HG02981 (cell line): ENCODE measurements around the gene TMCC2.
A peak's percentile ranks its signal among the peaks of the same experiment; 100 is the strongest.
"Not testable (repeated sequence)": the region's sequence is repeated elsewhere in the genome, so short reads cannot be mapped to it uniquely, and the experiment has no call there.

ENCODE experiments used
- ATAC-seq: cut with Tn5 transposase; IDR thresholded peaks from one replicate; pipeline ENCODE4 v1.9.1; 2021; ENCODE audit warnings: mild to moderate bottlenecking, moderate library complexity; ENCODE audit not compliant: unreplicated experiment

The TMCC2 gene

DNA sequence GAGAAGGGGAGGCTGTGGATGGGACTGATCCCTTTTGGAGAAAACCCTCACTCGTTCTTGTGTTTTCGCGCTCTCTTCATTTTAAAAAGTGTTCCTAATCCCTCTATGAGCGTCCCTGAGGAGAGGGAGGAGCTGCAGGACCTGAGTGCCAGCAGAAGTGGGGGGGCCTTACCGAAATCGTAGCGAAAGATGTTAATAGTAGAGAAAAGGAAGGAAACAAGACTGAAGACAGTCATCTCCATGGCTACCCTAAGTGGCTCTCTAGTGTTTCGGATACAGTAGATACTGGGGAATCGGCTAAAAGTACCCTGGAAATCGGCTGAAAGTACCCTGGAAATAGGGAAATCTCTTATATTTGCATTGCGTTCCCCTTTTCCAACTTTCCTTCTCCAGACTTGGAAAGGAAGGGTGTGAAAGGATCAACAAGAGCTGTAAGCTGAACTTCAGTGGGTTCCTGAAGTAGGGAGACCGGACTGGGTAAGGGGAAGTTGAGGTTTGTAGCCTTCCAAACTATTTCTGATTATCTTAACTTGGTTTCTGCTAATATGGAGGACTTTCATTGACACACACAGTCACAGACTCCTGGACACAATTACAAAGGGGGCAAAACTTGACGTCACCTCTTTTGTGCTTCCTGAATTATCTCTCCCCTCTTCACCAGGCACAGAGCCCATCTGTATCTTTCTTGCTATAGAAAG is 15.8 kb upstream of the TMCC2 start:
- peak; percentile 42 for ATAC-seq

DNA sequence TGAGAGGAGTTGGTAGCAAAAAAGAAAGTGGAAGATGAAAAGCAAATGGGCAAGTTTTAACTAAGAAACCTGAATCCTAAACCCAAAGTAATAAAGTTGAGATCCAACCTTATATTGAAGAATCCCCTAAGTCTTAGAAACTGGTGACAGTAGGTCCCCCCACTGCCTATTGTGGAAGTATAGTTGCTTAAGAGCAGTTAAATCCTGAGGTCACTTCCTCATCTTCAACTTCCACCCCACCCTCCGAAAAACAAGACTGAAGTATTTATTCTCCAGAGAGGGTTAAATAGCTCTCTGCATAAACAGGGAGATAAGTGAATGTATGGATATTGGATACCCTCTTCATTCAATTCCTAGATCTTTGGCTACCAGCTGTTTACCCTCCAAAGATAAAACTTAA is 13.0 kb upstream of the TMCC2 start:
- no peak for ATAC-seq

DNA sequence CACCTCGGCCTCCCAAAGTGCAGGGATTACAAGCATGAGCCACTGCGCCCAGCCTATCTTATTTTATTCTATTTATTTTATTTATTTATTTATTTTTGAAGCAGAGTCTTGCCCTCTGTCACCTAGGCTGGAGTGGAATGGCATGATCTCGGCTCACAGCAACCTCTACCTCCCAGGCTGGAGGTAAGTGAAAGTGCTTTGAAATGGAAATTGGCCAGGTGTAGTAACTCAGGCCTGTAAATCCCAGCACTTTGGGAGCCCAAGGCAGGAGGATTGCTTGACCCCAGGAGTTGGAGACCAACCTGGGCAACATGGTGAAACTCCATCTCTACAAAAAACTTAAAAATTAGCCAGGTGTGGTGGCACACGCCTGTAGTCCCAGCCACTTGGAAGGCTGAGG is 11.2 kb upstream of the TMCC2 start:
- ATAC-seq = no peak

DNA sequence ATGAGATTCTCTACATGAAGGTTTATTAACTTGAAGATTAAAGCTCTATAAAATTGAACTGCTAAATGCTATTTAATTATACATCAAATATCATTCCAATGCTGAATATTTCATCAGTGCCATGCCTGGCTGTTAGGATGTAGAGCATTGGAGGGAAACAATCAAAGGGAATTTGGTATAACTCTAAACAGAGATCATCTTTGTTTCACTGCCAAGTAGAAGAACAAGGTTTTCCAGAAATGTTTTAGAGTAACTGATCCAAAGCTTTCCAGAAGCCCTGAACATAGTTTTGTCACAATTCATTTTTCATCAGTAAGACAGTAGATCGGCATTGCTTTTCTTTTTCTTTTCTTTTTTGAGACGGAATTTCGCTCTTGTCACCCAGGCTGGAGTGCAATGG is 10.3 kb upstream of the TMCC2 start:
- ATAC-seq = no peak

DNA sequence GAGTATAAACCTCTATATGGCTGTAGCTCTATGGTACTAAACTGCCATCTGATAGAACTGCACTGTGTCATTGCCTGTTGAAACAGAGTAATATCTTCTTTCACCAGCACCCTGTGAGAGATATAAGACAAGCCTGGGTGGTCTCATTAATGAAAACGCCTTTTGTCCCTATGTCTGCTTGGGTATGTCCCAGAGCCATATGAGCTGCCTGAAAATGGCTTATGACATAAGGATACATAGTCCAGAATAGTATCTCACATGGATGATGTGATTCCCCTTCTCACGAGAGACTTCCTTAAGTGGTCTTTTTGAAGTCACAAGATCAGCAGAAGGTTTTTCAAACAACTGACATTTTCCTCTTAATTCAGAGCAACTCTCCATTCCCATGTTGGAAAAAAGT is 7.3 kb upstream of the TMCC2 start:
- no peak for ATAC-seq

DNA sequence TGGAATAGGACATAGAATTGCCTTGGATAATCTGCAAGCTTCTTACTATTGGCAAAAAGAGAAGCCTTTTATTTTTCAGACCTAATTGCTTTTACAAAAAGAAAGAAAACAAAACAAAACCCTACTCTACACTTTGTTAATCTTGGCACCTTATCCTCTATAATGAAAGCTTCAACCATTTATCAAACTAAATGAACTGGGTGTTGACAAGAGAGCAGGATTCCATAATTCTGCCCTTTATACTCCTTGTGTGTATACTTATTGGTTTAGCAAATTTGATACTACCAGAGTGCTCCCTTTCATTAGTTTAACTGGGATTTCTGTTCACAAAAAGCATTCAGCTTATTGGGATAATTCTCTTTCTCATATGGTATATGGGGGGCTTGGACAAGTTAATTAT is 3.0 kb upstream of the TMCC2 start:
- ATAC-seq = no peak

DNA sequence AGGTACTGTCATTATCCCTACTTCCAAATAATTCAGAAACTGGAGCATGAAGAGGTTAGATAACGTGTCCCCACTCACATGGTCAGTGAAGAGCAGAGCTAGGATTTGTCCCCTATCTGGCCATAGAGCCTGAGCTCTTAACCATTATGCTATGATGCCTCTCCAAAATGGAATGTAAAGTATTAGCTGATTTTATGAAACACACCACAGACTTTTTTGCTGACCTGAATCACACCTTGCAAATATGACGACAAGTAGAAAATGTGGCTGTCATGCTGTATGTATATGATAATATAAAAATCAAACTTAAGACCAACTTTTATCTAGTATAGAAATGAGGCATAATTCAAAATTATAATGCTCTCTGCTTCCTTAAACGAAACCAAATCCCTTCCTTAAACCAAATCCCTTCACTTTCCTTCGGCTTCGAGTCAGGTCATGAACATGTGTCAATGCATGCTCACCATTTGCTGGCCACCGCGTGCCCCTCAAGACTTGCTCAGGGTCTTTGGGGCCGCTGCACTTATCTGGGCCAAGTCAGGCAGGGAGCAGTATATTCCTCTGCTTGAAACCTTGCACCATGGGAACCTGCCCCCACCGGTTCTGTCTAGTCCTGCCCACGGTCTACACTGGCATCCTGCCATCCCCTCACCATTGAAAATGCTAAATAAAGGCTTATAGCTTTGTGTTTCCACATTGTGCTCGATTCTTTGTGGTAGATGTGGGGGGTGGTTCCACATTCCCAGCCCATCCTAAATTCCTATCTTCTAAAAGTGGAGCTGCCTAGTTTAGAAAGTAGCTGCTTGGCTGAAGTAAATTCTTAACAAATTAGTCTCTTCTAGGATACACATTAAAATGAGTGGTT is 1.6 kb upstream of the TMCC2 start:
- no peak for ATAC-seq

DNA sequence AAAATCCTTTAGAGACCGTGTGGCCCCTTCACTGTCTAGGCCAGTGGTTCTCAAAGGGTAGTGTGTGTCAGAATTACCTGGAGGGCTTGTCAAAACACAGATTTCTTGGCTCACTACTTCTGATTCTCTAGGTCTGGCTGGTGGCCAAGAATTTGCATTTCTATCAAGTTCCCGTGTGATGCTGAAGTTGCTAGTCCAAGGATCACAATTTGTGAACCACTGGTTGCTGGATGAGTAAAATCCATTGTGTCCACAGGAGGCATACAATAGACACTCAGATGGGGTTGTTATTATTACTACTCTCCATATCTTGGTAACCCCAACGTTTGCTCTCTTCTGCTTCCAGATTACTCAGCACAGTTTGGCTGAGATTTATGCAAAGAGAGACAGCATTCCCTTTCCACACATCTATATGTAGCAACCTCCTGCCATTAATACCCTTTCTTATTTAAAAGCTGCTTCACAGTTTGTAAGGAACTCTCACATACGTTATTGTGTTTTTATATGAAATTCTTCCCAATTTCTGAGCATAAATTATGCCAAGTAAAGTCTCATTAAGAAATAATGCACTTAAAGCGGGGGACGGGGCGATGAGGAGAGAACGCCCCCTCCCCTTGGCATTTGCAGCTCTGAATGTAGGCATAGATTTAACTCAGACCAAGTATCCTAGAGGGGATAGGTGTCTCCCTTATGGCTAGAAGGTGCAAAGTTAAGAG is 720 bp upstream of the TMCC2 start:
- no peak for ATAC-seq

DNA sequence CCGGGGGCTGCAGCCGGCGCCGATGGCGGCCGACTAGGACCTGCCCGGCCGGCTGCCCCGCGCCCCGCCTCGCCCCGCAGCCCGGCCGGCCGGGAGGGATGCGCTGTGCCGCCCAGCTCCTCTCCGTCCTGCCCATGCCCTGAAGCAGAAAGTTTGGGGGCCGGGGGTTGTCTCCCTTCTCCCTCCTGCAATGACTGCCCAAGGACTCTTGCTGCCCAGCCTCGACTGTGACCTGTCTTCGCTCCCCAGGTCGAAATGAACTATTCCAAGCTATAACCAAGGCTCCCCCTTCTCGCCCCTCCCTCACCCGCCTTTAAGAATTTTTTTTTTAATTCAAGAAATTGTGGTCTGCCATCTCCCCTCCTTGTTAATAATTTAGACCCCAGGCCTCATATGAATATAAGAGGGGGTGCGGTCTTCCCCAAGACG is 361 bp downstream of the TMCC2 start:
- peak; percentile 9 for ATAC-seq

DNA sequence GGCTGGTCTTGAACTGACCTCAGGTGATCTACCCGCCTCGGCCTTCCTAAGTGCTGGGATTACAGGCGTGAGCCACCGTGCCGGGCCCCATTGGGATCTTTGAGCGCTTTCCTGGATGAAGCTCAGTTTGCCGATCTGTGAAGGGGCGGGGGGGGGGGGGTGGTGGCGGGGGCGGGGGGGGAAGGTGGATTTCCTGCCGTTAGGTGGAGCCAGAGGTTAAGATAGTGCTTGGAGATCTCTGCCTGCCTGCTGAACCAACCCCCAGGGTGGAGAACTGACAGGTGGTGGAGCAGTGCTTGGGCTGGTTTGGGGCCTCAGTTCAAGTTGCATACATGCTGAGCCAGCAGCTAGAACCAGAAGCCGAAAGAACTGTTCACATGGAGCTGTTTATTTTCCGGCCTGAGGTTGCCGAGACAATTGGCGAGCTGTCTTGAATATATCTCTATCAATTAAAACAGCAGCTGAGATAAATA is 1.7 kb downstream of the TMCC2 start:
- ATAC-seq = no peak

DNA sequence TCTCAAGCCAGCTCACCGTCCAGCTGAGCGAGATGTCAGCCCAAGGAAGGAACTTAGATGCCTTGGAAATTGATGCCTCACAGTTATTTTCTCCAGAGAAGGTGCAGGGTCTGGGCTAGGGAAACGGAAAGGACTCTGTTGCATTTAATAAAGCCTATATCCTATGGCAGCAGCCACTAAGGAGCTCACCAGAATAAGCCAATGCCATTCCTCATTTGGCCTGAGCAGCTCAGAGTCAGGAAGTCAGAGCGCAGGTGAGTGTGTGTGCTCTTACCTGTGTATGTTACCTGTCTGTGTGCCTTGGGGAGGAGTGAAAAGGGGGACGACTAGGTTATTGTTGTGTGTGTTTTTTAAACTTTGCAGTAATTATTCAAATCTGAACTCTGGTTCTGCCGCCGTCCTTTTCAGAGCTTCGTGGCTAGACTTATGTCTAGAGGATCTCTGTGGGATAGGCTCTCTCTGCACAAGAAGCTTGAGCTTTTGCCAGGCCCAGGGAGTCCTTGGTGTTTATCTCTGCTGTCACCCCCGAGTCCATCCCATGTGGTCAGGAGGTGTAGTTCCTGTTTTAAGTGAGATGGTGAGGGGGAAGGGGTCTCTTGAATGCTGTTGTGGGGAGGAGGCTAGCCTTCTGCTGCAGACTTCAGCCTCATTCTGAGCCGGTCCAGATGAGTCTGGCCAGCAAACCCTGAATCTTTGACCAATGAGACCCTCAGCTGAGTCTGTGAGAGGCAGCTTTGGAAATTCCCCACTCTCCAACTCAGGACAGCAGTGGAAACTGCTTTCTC is 2.4 kb downstream of the TMCC2 start:
- ATAC-seq = no peak

DNA sequence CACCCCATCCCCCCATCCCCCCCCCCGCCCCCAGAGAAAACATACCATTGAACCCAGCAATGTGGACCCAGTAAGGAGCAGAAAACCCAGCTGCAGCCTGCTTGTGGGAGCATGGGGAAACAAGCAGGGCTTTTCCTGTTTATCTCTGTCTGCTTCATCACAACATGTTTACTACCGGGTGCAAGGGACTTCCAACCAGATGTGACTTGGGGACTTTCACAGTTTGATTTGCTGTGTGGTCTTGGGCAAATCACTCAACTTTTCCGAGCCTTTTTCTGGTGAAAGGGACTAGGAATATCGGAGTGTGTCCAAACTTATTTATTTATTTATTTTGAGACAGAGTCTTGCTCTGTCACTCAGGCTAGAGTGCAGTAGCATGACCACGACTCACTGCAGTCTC is 3.2 kb downstream of the TMCC2 start:
- no peak for ATAC-seq

DNA sequence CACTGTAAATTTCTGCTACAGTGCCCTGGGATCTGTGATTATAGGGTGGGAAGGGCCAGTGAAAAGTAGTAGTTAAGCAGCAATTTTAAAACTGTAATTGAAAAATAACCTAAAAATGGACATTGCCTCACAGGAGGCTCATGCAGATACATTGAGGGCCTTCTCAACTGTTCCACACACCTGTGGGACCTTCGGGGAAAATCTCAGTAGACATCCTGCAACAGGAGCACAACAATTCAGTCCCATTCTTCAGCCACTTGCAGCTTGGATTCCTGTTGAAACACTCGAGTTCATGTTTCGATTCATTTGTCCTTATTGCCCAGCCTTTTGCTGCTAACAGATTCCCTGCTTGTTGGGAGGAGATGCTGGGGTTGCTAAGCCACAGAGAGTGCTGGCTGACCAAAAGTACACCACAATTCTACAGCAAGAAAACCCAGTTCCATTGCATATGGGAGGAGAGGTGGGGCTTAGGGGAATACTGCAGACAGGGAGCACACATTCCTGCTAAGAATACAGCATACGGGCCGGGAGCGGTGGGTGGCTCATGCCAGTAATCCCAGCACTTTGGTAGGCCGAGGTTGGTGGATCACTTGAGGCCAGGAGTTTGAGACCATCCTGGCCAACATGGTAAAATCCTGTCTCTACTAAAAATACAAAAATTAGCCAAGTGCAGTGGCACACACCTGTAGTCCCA is 4.5 kb downstream of the TMCC2 start:
- no peak for ATAC-seq

DNA sequence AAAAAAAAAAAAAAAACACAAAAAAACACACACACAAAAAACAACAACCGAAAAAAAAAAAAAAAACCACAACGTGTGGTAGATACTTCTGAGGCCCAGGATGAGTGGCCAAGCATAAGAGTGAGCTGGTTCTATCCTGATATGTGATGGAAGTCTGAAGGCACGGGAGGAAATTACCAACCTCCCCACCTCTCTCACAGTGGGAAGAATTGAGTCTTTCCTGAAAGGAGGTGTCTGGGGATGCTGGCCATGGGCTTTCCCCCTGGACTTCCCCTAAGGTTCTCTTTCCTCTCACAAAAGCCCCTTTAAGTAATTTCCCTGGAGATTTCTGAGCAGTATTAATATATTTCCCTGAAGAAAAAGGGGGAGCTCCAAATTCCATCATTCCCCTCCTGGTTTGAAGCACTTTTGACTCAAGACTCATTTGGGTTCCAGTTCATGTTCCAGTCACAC is 5.2 kb downstream of the TMCC2 start:
- ATAC-seq = no peak

DNA sequence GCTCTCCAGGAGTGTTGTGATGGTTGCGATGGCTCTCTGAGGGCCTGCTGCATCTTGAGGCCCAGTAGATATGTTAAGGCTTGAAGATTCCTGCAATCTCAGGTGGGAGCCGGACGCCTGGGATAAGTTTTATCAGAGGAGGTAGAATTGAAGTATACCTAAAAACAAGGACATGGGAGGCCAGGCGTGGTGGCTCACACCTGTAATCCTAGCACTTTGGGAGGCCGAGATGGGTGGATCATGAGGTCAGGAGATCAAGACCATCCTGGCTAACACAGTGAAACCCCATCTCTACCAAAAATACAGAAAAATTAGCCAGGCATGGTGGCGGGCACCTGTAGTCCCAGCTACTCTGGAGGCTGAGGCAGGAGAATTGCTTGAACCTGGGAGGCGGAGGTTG is 6.2 kb downstream of the TMCC2 start:
- ATAC-seq = not testable (repeated sequence)

DNA sequence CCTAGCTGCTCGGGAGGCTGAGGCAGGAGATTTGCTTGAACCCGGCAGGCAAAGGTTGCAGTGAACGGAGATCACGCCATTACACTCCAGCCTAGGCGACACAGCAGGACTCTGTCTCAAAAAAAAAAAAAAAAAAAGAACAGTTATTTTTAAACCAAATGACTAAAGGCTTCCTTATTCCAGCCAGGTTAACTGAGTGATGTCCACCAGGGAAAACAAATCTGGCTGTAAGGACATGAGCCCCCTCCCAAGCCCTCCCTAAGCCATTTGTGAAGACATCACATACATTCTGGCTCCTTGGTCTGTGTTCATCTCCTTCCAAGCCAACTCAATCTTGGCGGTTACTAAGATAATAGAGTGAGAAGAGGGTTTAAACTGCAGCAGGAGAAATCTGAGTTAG is 8.2 kb downstream of the TMCC2 start:
- no peak for ATAC-seq

DNA sequence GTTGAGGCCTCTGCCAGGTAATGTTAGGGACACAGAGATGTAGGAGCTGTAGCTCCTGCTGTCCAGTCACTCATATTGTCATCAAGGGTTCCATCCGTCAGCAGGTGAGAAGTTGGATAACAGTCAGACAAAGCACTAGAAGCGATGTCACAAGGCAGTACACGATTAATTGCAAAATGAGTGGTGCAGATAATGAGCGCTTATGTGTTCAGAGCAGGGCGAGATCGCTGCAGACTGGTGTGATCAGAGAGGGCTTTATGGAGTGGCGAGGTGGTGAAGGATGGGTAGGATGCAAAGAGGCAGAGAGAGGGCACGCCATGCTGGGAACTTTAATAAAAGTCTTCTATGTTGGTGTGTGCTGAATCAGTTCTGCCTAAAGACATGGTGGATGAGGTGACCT is 8.8 kb downstream of the TMCC2 start:
- no peak for ATAC-seq

DNA sequence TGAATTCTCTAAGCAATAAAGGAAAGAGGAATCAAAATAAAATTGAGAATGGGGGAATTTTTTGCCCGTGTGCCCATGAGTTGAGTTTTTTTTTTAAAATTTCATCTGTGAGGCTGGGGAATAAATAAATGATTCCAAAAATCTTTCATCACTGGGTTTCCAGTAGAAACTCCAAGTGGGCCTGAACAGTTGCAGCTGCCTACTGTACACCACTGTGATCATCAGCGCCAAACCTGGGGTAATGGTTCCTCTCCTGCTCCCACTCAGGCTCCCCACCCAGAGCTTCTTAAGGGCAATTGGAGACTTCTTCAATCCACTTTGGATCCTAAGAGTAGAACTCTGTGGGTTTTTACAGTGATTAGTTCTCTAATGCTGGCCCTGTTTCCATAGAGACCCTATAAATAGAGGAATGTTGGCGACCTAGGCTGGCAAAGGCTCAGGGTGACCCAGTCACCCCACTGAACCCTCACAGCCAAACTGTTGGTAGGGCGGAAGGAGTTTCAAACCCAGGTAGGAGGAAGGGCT is 9.3 kb downstream of the TMCC2 start:
- no peak for ATAC-seq

DNA sequence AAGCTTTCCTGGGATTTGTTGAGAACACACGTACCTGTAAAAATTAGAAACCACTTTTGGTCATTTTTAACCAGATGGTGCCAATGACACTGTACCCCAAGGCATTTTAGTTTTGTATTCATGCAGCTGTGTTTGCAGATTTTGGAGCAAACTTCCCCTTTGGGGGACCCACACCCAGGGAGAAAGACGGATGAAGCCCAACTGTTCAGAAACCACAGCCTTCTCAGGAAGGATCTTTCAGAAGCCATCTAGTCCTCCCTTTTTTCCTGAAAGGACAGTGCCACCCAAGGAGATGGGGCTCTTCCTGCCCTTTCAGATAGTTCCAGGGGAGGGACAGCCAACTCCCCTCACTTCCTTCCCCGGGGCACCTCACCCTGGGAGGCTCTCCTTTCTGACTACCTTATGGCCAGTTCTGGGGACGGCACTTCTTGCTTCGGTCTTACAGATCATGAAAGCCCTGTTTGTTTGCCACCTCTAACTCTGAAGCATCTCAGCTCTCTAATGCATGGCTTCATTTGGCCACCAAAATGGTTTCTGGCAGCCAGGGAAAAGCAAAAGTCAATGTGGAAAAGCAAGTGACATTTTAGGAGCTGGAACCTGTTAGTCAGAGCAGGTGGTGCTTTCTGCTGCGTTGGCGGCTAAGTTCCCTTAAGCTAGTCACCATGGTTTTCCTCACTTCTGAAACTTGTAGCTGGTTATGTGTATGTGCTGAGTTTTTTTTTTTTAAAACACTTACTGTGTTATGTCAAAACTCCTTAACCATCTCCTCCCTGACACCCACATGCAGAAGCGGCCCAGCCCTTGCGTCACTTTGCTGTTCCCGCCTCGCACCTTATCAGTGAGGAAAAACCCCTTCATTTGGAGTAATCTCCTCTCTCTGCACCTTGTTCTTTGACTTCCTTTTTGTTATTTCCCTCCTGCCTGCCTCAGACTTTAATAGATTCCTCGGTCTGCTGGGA is 10.1 kb downstream of the TMCC2 start:
- no peak for ATAC-seq
